WTC11 (cell line): Measurements from ENCODE around the gene FBXO2. TPM values are rescaled to one million over a fixed set of nuclear protein-coding genes. Genes with fewer than 3 reads are reported as not detected.

Experiments
- ATAC-seq: fragments of 200-7000 bp; cut with Tn5 transposase; 2 replicates; pipeline ENCODE4 v1.10.0; 2021; ENCODE audit warnings: mild to moderate bottlenecking, moderate library complexity
- CTCF ChIA-PET: fragments of 300-600 bp; sonication (Branson Sonifier 250); formaldehyde crosslinking; loops from one replicate; lab custom pipeline; 2021; ENCODE audit warnings: antibody characterized with exemption; lab: Charles Lee
- POLR2A ChIA-PET: fragments of 350-600 bp; sonication (Branson Sonifier 250); formaldehyde crosslinking; loops from one replicate; lab custom pipeline; 2021; ENCODE audit warnings: antibody characterized with exemption; lab: Charles Lee
- DNase-seq: peaks from one replicate; pipeline ENCODE4 v3.0.0; 2021; ENCODE audit warnings: low spot score
- H3K27ac Mint-ChIP-seq: 2 replicates; pipeline ENCODE4 v1.8.0; 2021; ENCODE audit warnings: mixed read lengths
- H3K27me3 Mint-ChIP-seq: 2 replicates; pipeline ENCODE4 v1.8.0; 2021; ENCODE audit warnings: low read depth, mild to moderate bottlenecking, moderate library complexity, mixed read lengths
- H3K36me3 Mint-ChIP-seq: 2 replicates; pipeline ENCODE4 v1.8.0; 2021; ENCODE audit warnings: mixed read lengths
- H3K4me1 Mint-ChIP-seq: 2 replicates; pipeline ENCODE4 v1.8.0; 2022; ENCODE audit warnings: mixed read lengths
- H3K4me3 Mint-ChIP-seq: 2 replicates; pipeline ENCODE4 v1.8.0; 2021; ENCODE audit warnings: mild to moderate bottlenecking, moderate library complexity, mixed read lengths
- H3K9me3 Mint-ChIP-seq: 2 replicates; pipeline ENCODE4 v1.8.0; 2021; ENCODE audit warnings: mixed read lengths
- ATF6 ChIP-seq: sonication (generic); formaldehyde crosslinking; IDR thresholded peaks from 2 replicates; pipeline ENCODE4 v1.8.1; 2023; ENCODE audit warnings: mild to moderate bottlenecking, missing genetic modification reagents
- E2F1 ChIP-seq: sonication (generic); formaldehyde crosslinking; IDR thresholded peaks from 2 replicates; pipeline ENCODE4 v1.8.0; 2022; ENCODE audit warnings: mild to moderate bottlenecking, missing genetic modification reagents
- ESRRA ChIP-seq: sonication (generic); formaldehyde crosslinking; IDR thresholded peaks from 2 replicates; pipeline ENCODE4 v1.8.1; 2022; ENCODE audit warnings: mild to moderate bottlenecking, missing genetic modification reagents, borderline replicate concordance
- GTF2I ChIP-seq: fragments of 250-450 bp; sonication (Bioruptor Pico); conservative IDR thresholded peaks from 2 replicates; pipeline ENCODE4 v1.4.0; 2021; ENCODE audit warnings: mild to moderate bottlenecking
- MAX ChIP-seq: sonication (generic); formaldehyde crosslinking; IDR thresholded peaks from 2 replicates; pipeline ENCODE4 v1.8.0; 2022; ENCODE audit warnings: mild to moderate bottlenecking, missing genetic modification reagents
- MXD4 ChIP-seq: fragments of 250-450 bp; sonication (Bioruptor Pico); IDR thresholded peaks from 2 replicates; pipeline ENCODE4 v1.8.0; 2021; ENCODE audit warnings: mild to moderate bottlenecking, moderate library complexity, borderline replicate concordance
- NR1H2 ChIP-seq: sonication (generic); formaldehyde crosslinking; IDR thresholded peaks from 2 replicates; pipeline ENCODE4 v1.9.0; 2021; ENCODE audit warnings: mild to moderate bottlenecking, moderate library complexity, missing genetic modification reagents
- OVOL2 ChIP-seq: fragments of 250-450 bp; sonication (Bioruptor Pico); IDR thresholded peaks from 2 replicates; pipeline ENCODE4 v1.9.0; 2021; ENCODE audit warnings: mild to moderate bottlenecking, borderline replicate concordance
- SMAD4 ChIP-seq: sonication (generic); formaldehyde crosslinking; IDR thresholded peaks from 2 replicates; pipeline ENCODE4 v1.8.0; 2022; ENCODE audit warnings: mild to moderate bottlenecking, missing genetic modification reagents
- USF2 ChIP-seq: sonication (generic); formaldehyde crosslinking; IDR thresholded peaks from 2 replicates; pipeline ENCODE4 v1.8.1; 2023; ENCODE audit warnings: mild to moderate bottlenecking, missing genetic modification reagents, moderate library complexity
- ZNF219 ChIP-seq: sonication (generic); formaldehyde crosslinking; IDR thresholded peaks from 2 replicates; pipeline ENCODE4 v1.8.0; 2023; ENCODE audit warnings: missing genetic modification reagents, mild to moderate bottlenecking, borderline replicate concordance
- ZNF396 ChIP-seq: fragments of 250-450 bp; sonication (Bioruptor Pico); IDR thresholded peaks from 2 replicates; pipeline ENCODE4 v1.8.0; 2021; ENCODE audit warnings: mild to moderate bottlenecking, moderate library complexity, borderline replicate concordance
- total RNA-seq: library from RNA; stranded (reverse); gene quantifications from 3 replicates; pipeline ENCODE4 v1.2.3, GENCODE V29; 2021

FBXO2 gene
- total RNA-seq, 1 experiment from 2014 or later, result 58.2 TPM

GRCh38 chr1:11599891-11600576 lies 54.2 kb downstream of the FBXO2 start (continued):
- TF ChIP-seq ATF6 (no peak), ESRRA (CRISPR knock-in tag) (no peak), ZNF396 (CRISPR knock-in tag) (no peak)
- TF ChIP-seq, all 79 proteins: peak for 0

GRCh38 chr1:11598461-11598860 lies 55.8 kb downstream of the FBXO2 start:
- Mint-ChIP-seq H3K27me3 (no peaks in the 10 kb centered on the region), H3K36me3 (no peaks in the 10 kb centered on the region), H3K27ac (no peak overlapping the region), H3K9me3 (no peaks in the 10 kb centered on the region), H3K4me1 (peaks cover 30% of the 10 kb centered on the region), H3K4me3 (no peak overlapping the region)
- ChIA-PET POLR2A (no interaction called here), CTCF (interaction anchor here (1.4 kb wide), 1 partner anchor 13 kb away, joined by 4 read pairs; no protein-coding TSS in a partner anchor)
- ATAC-seq, result no peak
- DNase-seq, result no peak
- TF ChIP-seq MAX (CRISPR knock-in tag) (no peak), OVOL2 (no peak), MXD4 (CRISPR knock-in tag) (no peak), NR1H2 (CRISPR knock-in tag) (no peak), E2F1 (no peak), GTF2I (CRISPR knock-in tag) (no peak), USF2 (CRISPR knock-in tag) (no peak), ZNF219 (no peak), SMAD4 (CRISPR knock-in tag) (no peak)

Other genes with a start within 250 kb of the FBXO2 start
- gene DISP3, start 175.3 kb downstream of the FBXO2 start, total RNA-seq, result 5.9 to 6.1 TPM (median 6.0 TPM) in 3 replicates
- gene FBXO44, start 448 bp upstream of the FBXO2 start, total RNA-seq, result 34.9 to 45.6 TPM (median 40.6 TPM) in 3 replicates
- gene FBXO6, start 9.8 kb upstream of the FBXO2 start, total RNA-seq, result 0.74 to 1.3 TPM (median 1.1 TPM) in 3 replicates
- 283 to 312 TPM (median 305 TPM) in 3 replicates for gene MAD2L2, start 26.7 kb upstream of the FBXO2 start, total RNA-seq
- 12.0 to 13.4 TPM (median 13.3 TPM) in 3 replicates for gene DRAXIN, start 37.3 kb upstream of the FBXO2 start, total RNA-seq
- gene AGTRAP, start 81.7 kb upstream of the FBXO2 start, total RNA-seq, result 81.6 to 102 TPM (median 101 TPM) in 3 replicates
- gene C1orf167, start 107.8 kb upstream of the FBXO2 start, total RNA-seq, result 1.2 to 3.1 TPM (median 2.8 TPM) in 3 replicates
- 19.4 to 23.4 TPM (median 22.6 TPM) in 3 replicates for gene MTHFR, start 151.5 kb upstream of the FBXO2 start, total RNA-seq
- gene CLCN6, start 151.8 kb upstream of the FBXO2 start, total RNA-seq, result 20.0 to 22.3 TPM (median 20.8 TPM) in 3 replicates
- gene NPPA, start 193.4 kb upstream of the FBXO2 start, total RNA-seq, result not detected in 3 replicates
- gene NPPB, start 204.5 kb upstream of the FBXO2 start, total RNA-seq, result 0.27 TPM in 1 of 3 replicates, not detected in the others